GM19025 (cell line): Measurements from ENCODE around the gene TRIM34.
A peak's percentile ranks its signal among the peaks of the same experiment; 100 is the strongest.
"Not testable (repeated sequence)": the region's sequence is repeated elsewhere in the genome, so short reads cannot be mapped to it uniquely, and the experiment has no call there.

Experiments used
- ATAC-seq: cut with Tn5 transposase; IDR thresholded peaks from one replicate; pipeline ENCODE4 v1.9.1; 2021; ENCODE audit warnings: mild to moderate bottlenecking, low read depth, moderate library complexity; ENCODE audit not compliant: unreplicated experiment

TRIM34 gene

GRCh38 chr11:5620651-5621521 lies 3.9 kb upstream of the TRIM34 start:
- no peak for ATAC-seq

- no peak for ATAC-seq
Measured at GRCh38 chr11:5621580-5621979, 3.2 kb upstream of the TRIM34 start.

- ATAC-seq = no peak
Measured at GRCh38 chr11:5622802-5623201, 2.0 kb upstream of the TRIM34 start.

- ATAC-seq = no peak
Measured at GRCh38 chr11:5625281-5625680, 480 bp downstream of the TRIM34 start.

- no peak for ATAC-seq
Measured at GRCh38 chr11:5626196-5626595, 1.4 kb downstream of the TRIM34 start.

- ATAC-seq = no peak
Measured at GRCh38 chr11:5631417-5631816, 6.6 kb downstream of the TRIM34 start.

- ATAC-seq = peak; percentile 94
Measured at GRCh38 chr11:5631969-5632635, 7.3 kb downstream of the TRIM34 start.

- no peak for ATAC-seq
Measured at GRCh38 chr11:5639953-5640352, 15.2 kb downstream of the TRIM34 start.

GRCh38 chr11:5643585-5643984 lies 18.8 kb downstream of the TRIM34 start:
- no peak for ATAC-seq

GRCh38 chr11:5646139-5646538 lies 21.3 kb downstream of the TRIM34 start:
- no peak for ATAC-seq

GRCh38 chr11:5655474-5655873 lies 30.7 kb downstream of the TRIM34 start:
- no peak for ATAC-seq

GRCh38 chr11:5656956-5657355 lies 32.2 kb downstream of the TRIM34 start:
- not testable (repeated sequence) for ATAC-seq

- ATAC-seq = no peak
Measured at GRCh38 chr11:5658318-5658717, 33.5 kb downstream of the TRIM34 start.

GRCh38 chr11:5663511-5663910 lies 38.7 kb downstream of the TRIM34 start:
- no peak for ATAC-seq

GRCh38 chr11:5665051-5665570 lies 40.3 kb downstream of the TRIM34 start:
- no peak for ATAC-seq

GRCh38 chr11:5665746-5666401 lies 41.1 kb downstream of the TRIM34 start:
- no peak for ATAC-seq

GRCh38 chr11:5666402-5666793 lies 41.6 kb downstream of the TRIM34 start:
- ATAC-seq = no peak

- ATAC-seq = no peak
Measured at GRCh38 chr11:5671831-5672230, 47.0 kb downstream of the TRIM34 start.

- ATAC-seq = no peak
Measured at GRCh38 chr11:5674391-5674790, 49.6 kb downstream of the TRIM34 start.

GRCh38 chr11:5679811-5680210 lies 55.0 kb downstream of the TRIM34 start:
- no peak for ATAC-seq

GRCh38 chr11:5682890-5683441 lies 58.2 kb downstream of the TRIM34 start:
- not testable (repeated sequence) for ATAC-seq
